GM23338 (cell line): ENCODE results near the gene ZNF774. TPM values are rescaled to one million over a fixed set of nuclear protein-coding genes. Genes with fewer than 3 reads are reported as not detected.

ENCODE experiments used
- ATAC-seq: fragments of 200-7000 bp; cut with Tn5 transposase; 3 replicates; pipeline ENCODE4 v1.9.1; 2020
- DNase-seq: peaks from one replicate; pipeline ENCODE4 v3.0.0-alpha.2; 2015; ENCODE audit warnings: low spot score
- H2AFZ ChIP-seq: fragments of 200-600 bp; sonication (generic); 2 replicates; pipeline ENCODE4 v1.8.0; 2016; ENCODE audit warnings: antibody characterized with exemption, mild to moderate bottlenecking, moderate library complexity
- H3F3A ChIP-seq: fragments of 200-600 bp; sonication (generic); replicated peaks from 2 replicates; pipeline ENCODE4 v1.8.0; 2017; ENCODE audit warnings: antibody characterized with exemption, mixed run types, low read depth
- H3K27ac ChIP-seq: fragments of 200-600 bp; sonication (generic); 2 replicates; pipeline ENCODE4 v1.6.1; 2016; ENCODE audit warnings: low read depth
- H3K27me3 ChIP-seq: fragments of 200-600 bp; sonication (generic); 2 replicates; pipeline ENCODE4 v1.8.0; 2016; ENCODE audit warnings: mild to moderate bottlenecking, mixed run types, moderate library complexity; ENCODE audit not compliant: insufficient read depth
- H3K36me3 ChIP-seq: fragments of 200-600 bp; sonication (generic); 2 replicates; pipeline ENCODE4 v1.8.0; 2016; ENCODE audit warnings: mild to moderate bottlenecking; ENCODE audit not compliant: insufficient read depth
- H3K4me1 ChIP-seq: fragments of 200-600 bp; sonication (generic); 2 replicates; pipeline ENCODE4 v1.8.0; 2016; ENCODE audit warnings: mild to moderate bottlenecking, moderate library complexity; ENCODE audit not compliant: insufficient read depth
- H3K4me2 ChIP-seq: fragments of 200-600 bp; sonication (generic); 2 replicates; pipeline ENCODE4 v1.7.1; 2017; ENCODE audit warnings: mixed run types
- H3K4me3 ChIP-seq: fragments of 200-600 bp; sonication (generic); 2 replicates; pipeline ENCODE4 v1.6.1; 2016; ENCODE audit warnings: mixed run types
- H3K79me2 ChIP-seq: fragments of 200-600 bp; sonication (generic); replicated peaks from 2 replicates; pipeline ENCODE4 v1.8.0; 2017; ENCODE audit warnings: mild to moderate bottlenecking; ENCODE audit not compliant: insufficient read depth
- H3K9me2 ChIP-seq: fragments of 200-600 bp; sonication (generic); 2 replicates; pipeline ENCODE4 v1.8.0; 2017; ENCODE audit not compliant: insufficient read depth
- H4K20me1 ChIP-seq: fragments of 200-600 bp; sonication (generic); replicated peaks from 2 replicates; pipeline ENCODE4 v1.8.0; 2017; ENCODE audit warnings: mild to moderate bottlenecking; ENCODE audit not compliant: insufficient read depth
- H3K27ac Mint-ChIP-seq: 2 replicates; pipeline ENCODE4 v1.8.0; 2020; ENCODE audit warnings: inconsistent platforms, mild to moderate bottlenecking, moderate library complexity, mixed read lengths
- H3K27me3 Mint-ChIP-seq: 3 replicates; pipeline ENCODE4 v1.8.0; 2022; ENCODE audit warnings: low read depth, mild to moderate bottlenecking, moderate library complexity, mixed read lengths, inconsistent platforms; ENCODE audit not compliant: insufficient read depth, poor library complexity
- H3K36me3 Mint-ChIP-seq: 3 replicates; pipeline ENCODE4 v1.8.0; 2021; ENCODE audit warnings: low read depth, mild to moderate bottlenecking, inconsistent platforms, moderate library complexity, mixed read lengths
- H3K4me1 Mint-ChIP-seq: 3 replicates; pipeline ENCODE4 v1.8.0; 2020; ENCODE audit warnings: mild to moderate bottlenecking, inconsistent platforms, mixed read lengths
- H3K4me3 Mint-ChIP-seq: 3 replicates; pipeline ENCODE4 v1.8.0; 2021; ENCODE audit warnings: moderate library complexity, mild to moderate bottlenecking, inconsistent platforms, mixed read lengths
- H3K9me3 Mint-ChIP-seq: 3 replicates; pipeline ENCODE4 v1.8.0; 2020; ENCODE audit warnings: moderate library complexity, mild to moderate bottlenecking, inconsistent platforms, mixed read lengths
- CREB1 ChIP-seq: fragments of 250-450 bp; sonication (Bioruptor Pico); IDR thresholded peaks from 2 replicates; pipeline ENCODE4 v1.5.0; 2020; ENCODE audit warnings: low read depth, mild to moderate bottlenecking, moderate library complexity
- CTCF ChIP-seq, 2 experiments: fragments of 200-600 bp in 1 of 2; sonication (generic) in 1 of 2; conservative IDR thresholded peaks; 2 replicates each; pipeline versions ENCODE4 v1.5.1 to v1.6.1; 2016 to 2017; ENCODE audit warnings: antibody characterized with exemption in 2 of 2, low read depth in 2 of 2, mild to moderate bottlenecking in 2 of 2, moderate library complexity in 1 of 2
- EZH2 ChIP-seq: fragments of 200-600 bp; sonication (generic); IDR thresholded peaks from one replicate; pipeline ENCODE4 v1.8.0; 2017; ENCODE audit warnings: antibody characterized with exemption, mild to moderate bottlenecking, low read depth; ENCODE audit not compliant: unreplicated experiment
- REST ChIP-seq: IDR thresholded peaks from one replicate; pipeline ENCODE4 v1.6.1; 2018; ENCODE audit warnings: antibody characterized with exemption; ENCODE audit not compliant: unreplicated experiment
- STAT1 ChIP-seq: IDR thresholded peaks from one replicate; pipeline ENCODE4 v1.6.1; 2016; ENCODE audit warnings: antibody characterized with exemption; ENCODE audit not compliant: unreplicated experiment
- ZNF331 ChIP-seq: fragments of 250-450 bp; sonication (Bioruptor Pico); IDR thresholded peaks from 2 replicates; pipeline ENCODE4 v1.5.0; 2020; ENCODE audit warnings: low read depth, mild to moderate bottlenecking, moderate library complexity
- ZNF462 ChIP-seq: fragments of 250-450 bp; sonication (Bioruptor Pico); IDR thresholded peaks from 2 replicates; pipeline ENCODE4 v1.5.0; 2020; ENCODE audit warnings: mild to moderate bottlenecking, moderate library complexity
- polyA plus RNA-seq: library from polyadenylated mRNA; unstranded; fragments of >200 nt; fragmentation: Nextera tagmentation; extraction: Ambion mirVana; gene quantifications from 2 replicates; pipeline ENCODE4 v1.2.1, GENCODE V29; 2016
- total RNA-seq: library from RNA; depleted of rRNA; stranded (reverse); fragments of >200 nt; shearing (Covaris generic); gene quantifications from 2 replicates; pipeline ENCODE4 v1.2.3, GENCODE V29; 2014

Gene ZNF774
- total and polyA plus RNA-seq, 2 experiments from 2014 or later = 0.45 to 1.8 TPM

- DNase-seq = peak; percentile 60
- Histone ChIP-seq H3K4me2 (peak overlapping the region; percentile 97), H3K9me2 (no peaks in the 10 kb centered on the region), H3K4me3 (peak overlapping the region; percentile 82), H3K4me1 (peaks cover 46% of the 10 kb centered on the region), H3K36me3 (no peaks in the 10 kb centered on the region), H3F3A (0 out of 2 replicates have a peak, but pooled peaks cover 4% of the 10 kb centered on the region), H4K20me1 (0 out of 2 replicates have a peak, but pooled peaks cover 4% of the 10 kb centered on the region), H3K27me3 (no peaks in the 10 kb centered on the region), H3K27ac (peak overlapping the region; percentile 93), H2AFZ (no peak overlapping the region), H3K79me2 (peaks cover 46% of the 10 kb centered on the region)
- no peak for TF ChIP-seq ZNF462 (CRISPR knock-in tag)
- no peak for TF ChIP-seq CREB1 (CRISPR knock-in tag)
- no peak for TF ChIP-seq ZNF331 (CRISPR knock-in tag)
- no peak for TF ChIP-seq EZH2
- no peak for TF ChIP-seq CTCF (conservative IDR thresholded peaks at IDR 0.05; ENCODE audit: low read depth in 2 of 2)
- no peak for TF ChIP-seq STAT1
- no peak for TF ChIP-seq REST
- no peaks in the 10 kb centered on the region for H3K9me3 Mint-ChIP-seq
- peaks cover 46% of the 10 kb centered on the region for H3K4me1 Mint-ChIP-seq
- ATAC-seq = peak; percentile 46
- H3K4me3 Mint-ChIP-seq = peak overlapping the region; percentile 83
- H3K36me3 Mint-ChIP-seq = peaks cover 12% of the 10 kb centered on the region
- H3K27ac Mint-ChIP-seq = peak overlapping the region; percentile 88
- peaks cover 11% of the 10 kb centered on the region for H3K27me3 Mint-ChIP-seq
Measured at GRCh38 chr15:90388462-90389380, 36.6 kb downstream of the ZNF774 start.
